Heart left ventricle (tissue), 16 donors: ENCODE measurements around the gene HIPK4. TPM values are rescaled to one million over a fixed set of nuclear protein-coding genes. Genes with fewer than 3 reads are reported as not detected.

Experiments used
- ATAC-seq, 4 donors: fragments of 200-7000 bp; cut with Tn5 transposase; one replicate each; pipeline ENCODE4 v1.9.1; 2020 to 2022; ENCODE audit warnings: moderate library complexity in 4 of 4, mild to moderate bottlenecking in 3 of 4, moderate number of reproducible peaks in 1 of 4
- DNase-seq, 5 donors: peaks; one replicate each; pipeline ENCODE4 v3.0.0-alpha.2; 2020
- H3K27ac ChIP-seq, 12 donors: fragments of 200-600 bp; sonication (generic) in 4 of 12; one replicate each; pipeline versions ENCODE4 v1.5.0 to v1.8.0; 2016 to 2022; ENCODE audit warnings: mild to moderate bottlenecking in 2 of 12
- H3K27me3 ChIP-seq, 9 donors: fragments of 200-600 bp; sonication (generic) in 2 of 9; one replicate each; pipeline versions ENCODE4 v1.5.1 to v1.8.0; 2016 to 2022; ENCODE audit warnings: mild to moderate bottlenecking in 3 of 9
- H3K36me3 ChIP-seq, 9 donors: fragments of 200-600 bp; sonication (generic) in 2 of 9; one replicate each; pipeline versions ENCODE4 v1.5.0 to v1.8.0; 2018 to 2022; ENCODE audit warnings: mild to moderate bottlenecking in 2 of 9
- H3K4me1 ChIP-seq, 12 donors: fragments of 200-600 bp; sonication (generic) in 4 of 12; one replicate each; pipeline versions ENCODE4 v1.5.0 to v1.8.0; 2016 to 2022; ENCODE audit warnings: mild to moderate bottlenecking in 3 of 12
- H3K4me3 ChIP-seq, 12 donors: fragments of 200-600 bp; sonication (generic) in 4 of 12; one replicate each; pipeline versions ENCODE4 v1.5.0 to v1.8.0; 2017 to 2022; ENCODE audit warnings: mild to moderate bottlenecking in 9 of 12, moderate library complexity in 4 of 12
- H3K9me3 ChIP-seq, 12 donors: fragments of 200-600 bp; sonication (generic) in 4 of 12; one replicate each; pipeline versions ENCODE4 v1.5.0 to v1.8.0; 2016 to 2022; ENCODE audit warnings: mild to moderate bottlenecking in 1 of 12
- CTCF ChIP-seq, 12 donors: fragments of 200-600 bp; sonication (generic) in 4 of 12; IDR thresholded peaks; one replicate each; pipeline versions ENCODE4 v1.5.0 to v1.8.0; 2018 to 2022; ENCODE audit warnings: antibody characterized with exemption in 12 of 12, mild to moderate bottlenecking in 5 of 12
- POLR2A ChIP-seq, 2 donors: fragments of 450-650 bp; IDR thresholded peaks; one replicate each; pipeline ENCODE4 v1.6.1; 2017; ENCODE audit warnings: antibody characterized with exemption in 2 of 2, mild to moderate bottlenecking in 2 of 2, moderate library complexity in 2 of 2
- whole genome bisulfite sequencing, 4 donors: extraction: QIAGEN DNeasy Blood & Tissue Kit in 2 of 4; methylation state at CpG; one replicate each; pipeline versions ENCODE4 v1.1.5 to v1.1.7; 2013 to 2018; 5-methylcytosine and 5-hydroxymethylcytosine counted together
- intact Hi-C, 10 donors: fragments of 100-400 bp; cut with DNase I; formaldehyde crosslinking; loops; one replicate each; pipeline versions ENCODE4 v1.11.1 to v1.14.2; 2022
- polyA plus RNA-seq, 2 donors: library from polyadenylated mRNA; stranded (reverse); fragments of 200-250 nt; gene quantifications; one replicate each; pipeline ENCODE4 v1.2.3, GENCODE V29; 2013
- total RNA-seq, 9 donors: library from RNA; depleted of rRNA in 2 of 9; stranded (reverse); fragments of >200 nt in 2 of 9; fragmentation: NEBNext Ultra II Directional in 3 of 9; extraction: Animal tissue kit (Norgen Biotek cat#: 25700) in 3 of 9; gene quantifications; one replicate each; pipeline versions ENCODE4 v1.1.0 to v1.2.4, GENCODE V29; 2016 to 2023
- donor health status: ischemic (EF 13 %, LVEDD 7.1; RV severe dilation, severe dysfunction).
- donor health status: healthy with polysubstance abuse.
- donor health status: DM: no; HTN: yes; CAD: no.
- donor health status: DM: no; HTN: no; CAD: no.
- donor health status: ischemic (EF 25% LVEDD 6.9; RV normal size, moderate dysfunction).
- donor health status: ischemic (EF 25% LVEDD 5.7; RV mildly dilated, moderate dysfunction).
- donor health status: healthy.
- donor health status: DM: yes; HTN: yes; CAD: no.
- donor health status: ischemic (EF 35%, LVEDD 5.7; RV mildly dilated, moderate dysfunction).
- donor health status: nonischemic (EF 11% LVEDD 7.7; RV severe dilation, severe dysfunction).
- donor health status: DM: yes; HTN: yes; CAD: no.
- donor health status: PGD.
- donor health status: ischemic (EF 29% LVEDD 5.4; RV normal size, mild dysfunction).
- donor health status: nonischemic (EF 23%, LVEDD 6.1; RV moderate dilation, normal function).

Gene HIPK4
- total and polyA plus RNA-seq, 11 donors: 0.07 to 0.14 (median 0.12) TPM; not detected in 6

- ATAC-seq (no peak), DNase-seq (no peak)
- Histone ChIP-seq H3K9me3 (no peaks in the 10 kb centered on the region), H3K36me3 (peaks cover 0 to 8% (median 0%) of the 10 kb centered on the region in 9 donors), H3K4me1 (no peaks in the 10 kb centered on the region), H3K27me3 (no peaks in the 10 kb centered on the region), H3K27ac (no peak overlapping the region), H3K4me3 (no peak overlapping the region)
- intact Hi-C loops: no loop called here
- 90 to 100% (median 93%) methylated on average over 1 to 20 of the region's 20 CpGs for WGBS, 4 donors
- TF ChIP-seq POLR2A (IDR thresholded peaks at IDR 0.05): no peak
- no peak for TF ChIP-seq CTCF (IDR thresholded peaks at IDR 0.05)
Measured at GRCh38 chr19:40396886-40397567, 7.0 kb upstream of the HIPK4 start.

GRCh38 chr19:40395956-40396355 lies 6.0 kb upstream of the HIPK4 start:
- DNase-seq (no peak), ATAC-seq (no peak)
- H3K27me3 ChIP-seq: no peaks in the 10 kb centered on the region
- H3K4me3 ChIP-seq: no peak overlapping the region
- H3K9me3 ChIP-seq: no peaks in the 10 kb centered on the region
- H3K27ac ChIP-seq: no peak overlapping the region
- peaks cover 0 to 8% (median 0%) of the 10 kb centered on the region in 9 donors for H3K36me3 ChIP-seq
- WGBS, 4 donors: 89 to 93% (median 91%) methylated on average over 13 to 14 of the region's 14 CpGs
- H3K4me1 ChIP-seq: no peaks in the 10 kb centered on the region
- intact Hi-C loops: no loop called here
- TF ChIP-seq POLR2A (IDR thresholded peaks at IDR 0.05): no peak
- no peak for TF ChIP-seq CTCF (IDR thresholded peaks at IDR 0.05)

GRCh38 chr19:40394816-40395210 lies 4.8 kb upstream of the HIPK4 start:
- 81 to 85% (median 82%) methylated on average over 13 of the region's 13 CpGs for WGBS, 4 donors

More at GRCh38 chr19:40394816-40395210, 4.8 kb upstream of the HIPK4 start:
- DNase-seq (no peak), ATAC-seq (no peak)
- Histone ChIP-seq H3K36me3 (peaks cover 0 to 8% (median 0%) of the 10 kb centered on the region in 9 donors), H3K4me3 (no peak overlapping the region), H3K27ac (no peak overlapping the region), H3K9me3 (no peaks in the 10 kb centered on the region), H3K27me3 (no peaks in the 10 kb centered on the region), H3K4me1 (no peaks in the 10 kb centered on the region)
- intact Hi-C loops: no loop called here
- TF ChIP-seq POLR2A (IDR thresholded peaks at IDR 0.05) (no peak), CTCF (IDR thresholded peaks at IDR 0.05) (no peak)
